Activated CD4-positive, alpha-beta T cell treated with anti-CD3 and anti-CD28 coated beads, Interleukin-2, amount 50 U/mL, for 48 hours (primary cell): ENCODE measurements around the gene NBPF26.
"Not testable (repeated sequence)": the region's sequence is repeated elsewhere in the genome, so short reads cannot be mapped to it uniquely, and the experiment has no call there.

ENCODE experiments used
- DNase-seq, 2 experiments: peaks; one replicate each; pipeline ENCODE4 v3.0.0-alpha.2; 2020

NBPF26 gene

DNA sequence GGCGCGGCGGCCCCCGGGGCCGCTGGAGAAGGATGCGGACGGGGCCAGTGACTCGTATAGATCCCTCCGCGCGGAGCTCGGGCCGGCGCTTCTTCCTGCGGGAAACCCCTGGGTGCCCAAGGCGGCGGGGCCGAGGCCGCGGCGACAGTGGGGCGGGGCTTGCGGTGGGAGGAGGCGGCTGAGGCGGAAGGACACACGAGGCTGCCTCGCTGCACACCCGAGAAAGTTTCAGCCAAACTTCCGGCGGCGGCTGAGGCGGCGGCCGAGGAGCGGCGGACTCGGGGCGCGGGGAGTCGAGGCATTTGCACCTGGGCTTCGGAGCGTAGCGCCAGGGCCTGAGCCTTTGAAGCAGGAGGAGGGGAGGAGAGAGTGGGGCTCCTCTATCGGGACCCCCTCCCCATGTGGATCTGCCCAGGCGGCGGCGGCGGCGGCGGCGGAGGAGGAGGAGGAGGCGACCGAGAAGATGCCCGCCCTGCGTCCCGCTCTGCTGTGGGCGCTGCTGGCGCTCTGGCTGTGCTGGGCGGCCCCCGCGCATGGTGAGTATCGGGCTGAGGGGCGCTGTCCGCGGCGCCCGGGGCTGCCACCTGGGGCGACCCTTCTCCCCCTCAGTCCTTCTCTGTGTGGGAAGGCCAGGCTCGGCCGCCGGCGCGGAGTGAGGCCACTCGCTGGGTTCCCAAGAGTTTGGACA, at the start of gene NBPF26:
Gene NBPF26 (plus strand): TSS at position 231 of the 688 bp plus-strand sequence.
- DNase-seq, result peak; percentile 75 to 83

DNA sequence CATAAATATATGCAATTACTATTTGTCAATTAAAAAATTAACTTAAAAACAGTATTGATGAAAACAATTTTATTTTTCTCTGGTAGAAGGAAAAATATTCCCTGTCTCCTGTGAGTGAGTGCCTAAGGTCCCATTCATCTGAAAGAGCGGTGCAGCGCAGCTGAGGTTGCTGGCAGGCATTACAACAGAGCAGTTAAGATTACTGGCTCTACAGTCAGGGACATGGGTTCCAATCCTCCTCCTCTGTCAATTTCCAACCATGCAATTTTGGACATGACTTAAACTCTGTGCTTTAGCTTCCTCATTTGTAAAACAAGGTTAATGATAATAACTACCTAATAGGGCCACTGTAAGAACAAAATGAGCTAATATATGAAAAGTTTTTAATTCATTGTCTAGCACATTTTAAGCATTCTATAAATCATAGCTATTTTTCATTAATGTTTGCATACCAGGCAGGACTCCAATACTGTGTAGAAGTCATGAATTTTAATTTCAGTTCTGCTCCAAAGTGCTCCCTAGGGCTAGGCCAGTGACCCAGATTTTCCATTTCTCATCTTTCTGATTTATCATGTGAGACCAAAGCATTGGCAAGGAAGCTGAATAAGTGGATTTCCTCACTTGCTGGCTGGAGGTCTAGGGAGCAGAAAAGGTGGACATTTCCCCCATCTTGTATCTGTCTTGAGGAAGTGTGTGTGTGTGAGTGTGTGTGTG, 43.5 kb upstream of the NBPF26 start:
- DNase-seq, result not testable (repeated sequence)

DNA sequence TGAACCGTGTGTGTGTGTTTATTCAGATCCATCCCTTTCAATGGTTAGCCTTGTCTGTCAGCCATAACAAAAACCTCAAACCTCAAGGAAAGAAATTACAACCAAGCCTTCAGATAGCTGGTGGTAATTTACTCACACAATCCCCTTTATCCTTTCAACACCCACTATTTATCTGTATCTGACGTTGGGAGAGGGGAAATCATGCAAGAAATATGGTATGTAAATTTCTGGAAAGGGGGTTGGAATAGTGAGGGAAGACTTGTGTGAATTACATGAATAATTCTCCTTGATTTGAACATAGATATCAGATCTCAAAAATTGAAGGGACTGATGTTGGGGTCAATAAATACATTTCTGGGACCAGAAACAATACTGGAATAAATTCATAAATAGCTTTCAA, 42.8 kb upstream of the NBPF26 start:
- DNase-seq, result not testable (repeated sequence)

DNA sequence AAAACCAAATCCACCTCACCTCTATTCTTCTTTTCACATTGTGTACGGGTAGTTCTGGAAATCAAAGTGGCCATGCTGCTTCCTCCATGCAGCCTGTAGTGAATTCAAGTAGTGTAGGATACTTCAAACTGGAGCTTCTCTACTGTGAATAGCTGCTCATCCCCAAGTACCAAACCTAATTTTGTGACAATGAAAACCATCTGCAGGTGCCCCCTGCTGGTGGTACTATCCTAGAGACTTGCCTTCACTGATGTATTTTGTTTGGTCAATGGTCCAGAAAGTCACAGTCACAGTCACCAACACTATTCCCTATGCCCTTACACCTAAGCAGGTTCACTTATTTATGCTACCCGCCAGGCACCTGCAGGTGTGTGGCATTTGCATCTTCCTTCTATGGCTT, 39.3 kb upstream of the NBPF26 start:
- not testable (repeated sequence) for DNase-seq

DNA sequence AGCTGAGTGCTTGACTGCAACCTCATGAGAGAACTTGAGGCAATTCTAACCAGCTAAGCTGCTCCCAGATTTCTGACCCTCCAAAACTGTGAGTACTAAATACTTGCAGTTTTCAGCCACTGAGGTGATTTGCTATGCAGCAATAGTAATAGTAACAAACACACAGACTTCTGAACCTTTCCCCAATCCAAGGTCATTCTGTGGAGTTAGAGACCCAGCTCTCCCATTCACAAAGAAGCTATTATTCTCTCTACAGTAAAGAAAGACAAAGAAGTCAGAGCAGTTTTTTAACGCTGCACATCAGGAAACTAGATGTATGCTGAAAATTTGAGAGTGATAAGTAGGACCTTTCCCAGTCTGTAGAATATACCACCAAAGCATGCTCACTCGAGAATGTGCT, 38.1 kb upstream of the NBPF26 start:
- DNase-seq, result not testable (repeated sequence)

DNA sequence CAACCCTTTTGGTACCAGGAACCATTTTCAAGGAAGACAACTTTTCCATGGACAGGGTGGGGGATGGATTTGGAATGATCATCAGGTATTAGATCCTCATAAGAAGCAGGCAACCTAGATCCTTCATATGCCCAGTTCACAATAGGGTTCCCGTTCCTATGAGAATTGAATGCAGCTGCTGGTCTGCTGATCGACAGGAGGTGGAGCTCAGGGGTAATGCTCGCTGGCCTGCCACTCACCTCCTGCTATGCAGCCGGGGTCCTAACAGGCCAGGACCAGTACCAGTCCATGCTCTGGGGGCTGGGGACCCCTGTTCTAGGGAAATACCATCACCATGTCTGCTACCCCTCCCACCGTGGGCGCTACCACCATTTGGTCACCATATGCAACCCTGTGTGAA, 36.5 kb upstream of the NBPF26 start:
- not testable (repeated sequence) for DNase-seq

DNA sequence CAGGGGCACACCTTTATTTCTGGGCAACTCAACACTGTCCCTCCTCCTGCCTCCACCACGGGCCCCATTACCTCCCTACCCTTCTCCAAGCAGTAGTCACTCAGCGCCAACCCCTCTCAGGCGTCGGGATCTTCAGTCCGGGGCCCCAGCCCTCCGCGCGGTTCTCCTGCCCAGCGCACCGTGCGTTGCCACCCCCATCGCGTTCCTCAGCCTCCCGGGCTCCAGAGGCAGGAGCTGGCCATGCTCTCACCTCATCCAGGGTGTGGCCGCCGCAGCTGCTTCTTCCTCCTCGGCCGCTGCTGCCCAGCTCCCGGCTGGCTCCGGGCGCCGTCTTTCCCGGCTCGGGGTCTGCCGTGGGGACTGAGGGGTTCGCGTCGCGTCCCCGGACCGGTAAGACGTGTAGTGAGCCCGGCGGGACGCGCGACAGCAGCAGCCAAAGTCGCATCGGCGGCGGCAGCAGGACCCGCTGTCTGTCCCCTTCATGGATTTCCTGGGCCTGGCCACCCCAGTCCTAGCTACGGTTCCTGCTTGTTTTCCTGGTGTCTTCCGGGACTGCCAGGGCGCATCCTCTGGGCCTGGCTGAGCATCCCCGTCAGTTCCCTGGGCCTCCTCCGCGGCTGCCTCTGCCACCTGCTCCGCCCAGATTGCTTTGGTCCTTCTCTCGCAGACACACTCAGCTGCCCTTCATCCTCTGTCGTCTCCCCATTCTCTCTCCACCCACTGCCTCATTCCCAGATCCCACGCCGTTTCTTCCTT, 22.8 kb upstream of the NBPF26 start:
- not testable (repeated sequence) for DNase-seq

DNA sequence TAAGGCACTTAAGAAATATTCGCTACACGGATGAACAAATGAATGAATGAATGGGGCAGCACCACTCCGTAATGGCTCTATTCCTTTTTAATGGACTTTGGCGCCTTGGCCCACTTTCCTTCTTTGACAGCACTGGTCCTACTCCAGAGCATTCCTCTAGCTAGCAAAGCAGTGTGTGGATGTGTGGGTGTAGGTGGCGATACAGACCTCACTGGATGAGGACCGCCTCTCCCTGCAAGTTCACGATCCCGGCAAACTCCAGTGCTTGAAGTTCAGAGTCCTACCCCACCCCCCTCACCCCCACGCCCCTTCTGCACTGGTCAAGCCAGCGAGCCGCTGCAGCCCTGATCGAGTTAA, 409 bp upstream of the NBPF26 start:
- not testable (repeated sequence) for DNase-seq

DNA sequence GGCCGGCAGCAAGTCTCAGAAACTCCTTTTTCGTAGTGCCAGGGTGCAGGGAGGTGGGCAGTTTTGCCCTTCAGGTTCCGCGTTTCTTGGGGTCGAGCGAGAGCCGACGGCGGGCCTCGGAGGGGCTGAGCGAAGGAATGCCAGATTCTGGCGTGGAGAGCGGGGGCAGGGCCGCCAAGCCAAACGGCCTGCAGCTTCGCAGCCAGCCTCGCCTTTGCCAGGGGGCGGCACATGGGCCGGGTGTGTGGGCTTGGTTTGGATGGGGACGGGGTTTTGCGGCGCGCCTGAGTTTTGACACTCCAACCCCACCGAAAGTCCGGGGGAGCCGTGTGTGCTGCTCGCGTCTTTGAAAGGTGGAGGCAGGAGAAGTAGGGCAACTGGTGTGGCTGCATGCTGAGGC, 762 bp downstream of the NBPF26 start:
- DNase-seq, result peak; percentile 7 to 32

DNA sequence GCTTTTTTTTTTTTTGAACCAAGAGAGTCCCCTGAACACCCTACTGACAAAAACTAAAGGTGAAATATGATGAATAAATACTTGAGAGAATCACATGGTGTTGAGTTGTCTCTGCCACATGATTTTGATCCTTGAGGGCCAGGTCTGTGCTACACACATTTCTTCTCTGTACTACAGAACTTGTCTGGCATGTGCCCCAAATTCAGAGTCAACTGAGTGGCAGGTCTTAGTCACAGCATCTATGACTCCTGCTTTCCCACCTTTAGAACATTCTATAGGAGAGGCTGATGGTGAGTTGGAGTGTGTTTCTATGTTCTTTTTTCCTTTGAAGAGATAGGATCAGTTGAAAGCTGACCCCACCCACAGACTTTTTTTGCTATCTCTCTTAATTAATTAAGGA, 5.1 kb downstream of the NBPF26 start:
- peak; percentile 17 to 31 for DNase-seq

DNA sequence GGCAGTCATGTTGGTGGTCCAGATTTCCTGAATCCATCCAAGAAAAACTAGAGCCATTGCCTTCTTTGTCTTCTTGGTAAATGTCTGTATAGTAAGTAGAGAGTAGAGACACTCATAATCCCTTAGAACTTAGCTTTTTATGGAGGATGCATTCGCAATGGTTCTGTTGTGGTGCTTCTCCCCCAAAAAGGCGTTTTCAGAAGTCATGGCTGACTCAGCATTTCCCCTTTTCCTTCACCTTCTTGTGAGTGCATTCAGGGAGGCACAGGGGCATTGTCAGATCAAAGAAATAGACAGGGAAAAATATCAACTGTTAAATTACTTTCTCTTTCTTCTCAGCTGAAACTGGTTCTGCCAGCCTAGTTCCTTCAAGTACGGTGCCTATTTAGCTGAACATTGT, 45.3 kb downstream of the NBPF26 start:
- not testable (repeated sequence) for DNase-seq

DNA sequence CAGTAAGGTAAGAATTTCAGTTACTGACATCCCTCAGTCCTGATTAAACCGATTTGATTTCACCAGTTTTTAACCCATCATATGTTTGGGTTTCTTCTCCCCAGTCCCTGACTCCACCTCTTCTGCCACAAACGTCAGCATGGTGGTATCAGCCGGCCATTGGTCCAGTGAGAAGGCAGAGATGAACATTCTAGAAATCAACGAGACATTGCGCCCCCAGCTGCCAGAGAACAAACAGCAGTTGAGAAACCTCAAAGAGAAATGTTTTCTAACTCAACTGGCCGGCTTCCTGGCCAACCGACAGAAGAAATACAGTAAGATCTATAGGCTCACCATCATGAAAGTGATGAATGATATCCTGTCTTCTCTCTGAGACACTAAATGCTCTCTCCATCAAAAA, 81.7 kb downstream of the NBPF26 start:
- peak; percentile 4 to 17 for DNase-seq

DNA sequence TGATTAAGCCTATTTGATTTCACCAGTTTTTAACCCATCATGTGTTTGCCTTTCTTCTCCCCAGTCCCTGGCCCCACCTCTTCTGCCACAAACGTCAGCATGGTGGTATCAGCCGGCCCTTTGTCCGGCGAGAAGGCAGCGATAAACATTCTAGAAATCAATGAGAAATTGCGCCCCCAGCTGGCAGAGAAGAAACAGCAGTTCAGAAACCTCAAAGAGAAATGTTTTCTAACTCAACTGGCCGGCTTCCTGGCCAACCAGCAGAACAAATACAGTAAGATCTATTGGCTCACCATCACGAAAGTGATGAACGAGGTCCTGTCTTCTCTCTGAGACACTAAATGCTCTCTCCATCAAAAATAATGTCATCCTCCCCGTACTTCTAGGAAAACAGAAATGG, 88.1 kb downstream of the NBPF26 start:
- DNase-seq, result peak; percentile 47 to 60

DNA sequence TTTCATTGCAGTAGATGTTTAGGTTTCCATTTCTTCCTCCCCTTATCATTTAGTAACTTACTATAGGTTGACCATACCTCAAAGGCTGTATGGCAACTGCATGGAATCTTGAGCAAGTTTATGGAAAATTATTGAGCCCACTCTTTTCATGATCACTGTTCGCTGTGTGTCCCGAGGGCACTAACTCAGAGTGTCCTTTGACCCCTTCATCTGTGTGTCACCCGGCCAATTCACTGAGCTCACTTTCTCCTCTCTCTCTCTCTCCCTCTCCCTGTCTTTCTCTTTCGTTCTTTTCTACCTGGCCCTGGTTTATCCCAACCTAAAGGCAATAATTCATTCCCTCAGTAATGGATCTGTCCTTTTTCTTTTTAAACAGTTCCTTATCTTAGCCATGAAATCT, 101.3 kb downstream of the NBPF26 start:
- DNase-seq, result not testable (repeated sequence)

DNA sequence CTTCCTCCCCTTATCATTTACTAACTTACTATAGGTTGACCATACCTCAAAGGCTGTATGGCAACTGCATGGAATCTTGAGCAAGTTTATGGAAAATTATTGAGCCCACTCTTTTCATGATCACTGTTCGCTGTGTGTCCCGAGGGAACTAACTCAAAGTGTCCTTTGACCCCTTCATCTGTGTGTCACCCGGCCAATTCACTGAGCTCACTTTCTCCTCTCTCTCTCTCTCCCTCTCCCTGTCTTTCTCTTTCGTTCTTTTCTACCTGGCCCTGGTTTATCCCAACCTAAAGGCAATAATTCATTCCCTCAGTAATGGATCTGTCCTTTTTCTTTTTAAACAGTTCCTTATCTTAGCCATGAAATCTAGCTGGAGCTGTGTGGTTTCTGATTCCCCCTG, 102.9 kb downstream of the NBPF26 start:
- not testable (repeated sequence) for DNase-seq

DNA sequence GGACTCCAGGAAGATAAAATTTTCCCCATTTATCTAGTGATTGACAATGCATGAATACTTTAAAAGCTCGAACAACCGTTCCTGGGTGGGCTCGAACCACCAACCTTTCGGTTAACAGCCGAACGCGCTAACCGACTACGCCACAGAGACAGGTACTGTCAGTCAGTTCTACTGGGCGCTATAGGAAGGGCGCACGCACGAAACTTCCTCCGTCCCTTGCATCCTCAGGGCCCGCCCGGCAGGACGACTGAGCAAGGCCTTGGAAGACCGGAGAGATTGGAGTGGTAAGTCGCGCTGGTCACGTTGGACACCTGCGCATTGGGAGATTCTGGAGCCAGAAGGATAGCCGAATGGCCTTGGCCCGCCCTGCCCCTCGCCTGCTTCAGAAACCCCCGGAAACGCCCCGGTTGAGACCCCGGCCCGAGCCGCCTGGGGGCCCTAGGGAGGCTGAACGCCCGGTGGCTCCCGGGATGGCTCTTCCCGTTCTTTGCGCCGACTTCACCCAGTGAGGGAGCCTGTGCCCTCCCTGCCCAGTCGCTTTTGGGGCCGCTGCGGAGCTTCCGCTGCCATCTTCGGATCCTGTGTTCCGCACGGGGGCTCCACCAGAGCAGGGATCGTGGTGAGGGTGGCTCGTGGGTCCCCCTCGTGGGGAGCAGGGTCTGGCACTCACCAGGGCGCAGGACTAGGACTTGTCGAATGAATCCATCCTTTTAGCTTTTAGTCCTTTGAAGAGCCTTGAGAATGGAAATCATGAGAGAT, 120.6 kb downstream of the NBPF26 start:
- DNase-seq, result peak; percentile 84 to 88

DNA sequence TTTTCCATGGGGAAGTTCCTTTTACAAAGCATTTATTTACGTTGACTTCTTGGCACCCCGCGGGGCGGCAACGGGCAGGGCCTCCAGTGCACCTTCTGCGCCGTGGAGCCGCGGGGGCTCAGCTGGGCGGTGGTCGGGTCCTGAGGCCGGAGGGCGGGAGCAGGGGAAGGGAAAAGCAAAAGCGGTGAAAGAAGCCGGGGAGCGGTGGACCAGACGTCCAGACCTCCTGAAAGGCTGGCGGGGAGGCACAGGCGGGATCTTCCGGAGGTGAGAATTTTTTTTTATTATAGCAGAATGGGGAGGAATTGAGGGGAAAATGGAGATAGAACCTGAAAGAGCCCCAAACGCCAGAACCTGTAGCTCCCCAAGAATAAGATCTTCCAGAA, 121.2 kb downstream of the NBPF26 start:
- DNase-seq, result not testable (repeated sequence)

DNA sequence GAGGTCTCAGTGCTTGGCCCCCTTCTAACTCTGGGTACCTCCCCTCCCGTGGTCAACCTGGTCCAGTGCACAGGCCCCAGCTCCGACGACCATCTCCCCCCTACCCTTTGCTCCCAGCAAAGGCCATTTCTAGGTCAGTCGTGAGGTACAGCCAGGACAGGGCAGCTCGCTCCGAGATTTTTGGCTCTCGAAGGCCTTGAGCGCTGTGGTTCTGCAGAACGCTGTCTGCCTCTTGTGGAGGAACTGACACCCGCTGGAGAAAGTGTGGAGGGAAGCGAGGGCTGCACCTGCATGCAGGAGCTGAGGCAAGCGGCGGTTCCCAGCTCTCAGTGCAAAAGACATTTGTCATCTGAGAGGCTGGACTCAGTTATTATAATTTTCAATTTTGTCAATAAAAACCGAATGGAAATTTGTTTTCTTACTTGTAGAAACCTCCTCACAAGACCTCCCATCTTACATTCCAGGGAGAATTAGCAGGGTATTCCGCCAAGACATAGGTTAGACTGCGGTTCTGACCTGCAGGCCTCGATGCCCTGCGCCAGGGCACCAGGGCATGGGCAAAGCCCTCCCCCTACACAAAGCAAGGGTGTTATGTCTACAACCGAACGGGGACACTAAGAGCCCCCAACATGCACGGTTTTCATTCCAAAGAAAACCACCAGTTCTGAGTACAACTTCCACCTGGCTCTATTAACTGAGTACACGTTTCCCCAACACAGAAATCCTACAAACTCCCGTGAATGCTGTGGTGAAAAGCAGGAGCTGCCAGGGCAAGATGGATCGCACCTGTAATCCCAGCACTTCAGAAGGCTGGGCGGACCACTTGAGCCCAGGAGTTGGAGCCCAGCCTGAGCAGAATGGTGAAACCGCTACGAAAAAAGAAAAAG, 125.9 kb downstream of the NBPF26 start:
- peak; percentile 41 to 47 for DNase-seq

DNA sequence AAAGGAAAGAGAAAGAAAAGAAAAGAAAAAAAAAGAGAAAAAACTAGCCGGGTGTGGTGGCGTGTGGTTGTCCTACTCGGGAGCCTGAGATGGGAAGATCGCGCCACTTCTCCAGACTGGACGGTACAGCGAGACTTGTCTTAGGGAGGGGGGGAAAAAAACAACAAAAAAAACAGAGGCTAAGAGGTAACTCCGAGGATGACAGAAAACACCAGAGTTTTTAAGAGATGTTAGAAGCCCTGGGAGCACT, 126.5 kb downstream of the NBPF26 start:
- not testable (repeated sequence) for DNase-seq

DNA sequence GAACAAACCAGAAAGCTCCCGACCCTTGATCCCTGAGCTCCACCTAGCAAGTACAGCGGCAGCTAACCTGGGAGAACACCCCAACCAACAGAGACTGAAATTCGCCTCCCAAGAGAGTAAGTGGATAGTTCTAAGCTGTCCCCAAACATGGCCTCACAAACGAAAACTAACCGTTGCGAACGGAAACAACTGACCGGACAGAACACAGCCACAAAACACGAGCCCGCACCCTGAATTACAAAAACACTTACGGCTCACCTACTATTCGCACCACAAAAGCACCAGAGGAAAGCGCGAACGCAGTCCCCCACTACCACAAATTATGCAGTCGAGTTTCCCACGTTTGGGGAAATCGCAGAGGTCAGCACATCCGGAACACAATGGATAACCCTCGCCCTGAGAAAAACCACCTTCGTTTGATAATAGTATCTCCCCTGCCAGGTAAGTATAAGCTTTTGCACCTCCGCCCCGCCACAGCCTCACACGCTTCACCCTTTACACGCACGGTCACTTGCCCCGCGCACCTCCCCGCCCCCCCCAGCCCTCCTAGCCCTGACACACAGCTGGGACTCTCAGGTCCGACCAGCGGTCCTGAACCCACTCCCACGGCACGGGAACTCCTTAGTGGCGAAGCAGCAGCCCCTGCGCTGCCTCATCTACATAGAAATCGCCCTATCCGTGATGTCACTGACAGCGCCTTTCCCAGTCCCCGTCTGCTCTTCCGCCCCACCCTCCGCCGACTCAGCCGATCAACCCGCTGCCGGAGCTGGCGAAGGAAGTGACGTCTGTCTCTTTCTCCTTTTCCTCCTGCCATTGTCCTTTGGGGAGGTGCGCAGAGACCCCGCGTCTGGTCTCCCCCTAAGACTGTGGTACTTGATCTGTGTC, 127.0 kb downstream of the NBPF26 start:
- peak; percentile 81 to 89 for DNase-seq

DNA sequence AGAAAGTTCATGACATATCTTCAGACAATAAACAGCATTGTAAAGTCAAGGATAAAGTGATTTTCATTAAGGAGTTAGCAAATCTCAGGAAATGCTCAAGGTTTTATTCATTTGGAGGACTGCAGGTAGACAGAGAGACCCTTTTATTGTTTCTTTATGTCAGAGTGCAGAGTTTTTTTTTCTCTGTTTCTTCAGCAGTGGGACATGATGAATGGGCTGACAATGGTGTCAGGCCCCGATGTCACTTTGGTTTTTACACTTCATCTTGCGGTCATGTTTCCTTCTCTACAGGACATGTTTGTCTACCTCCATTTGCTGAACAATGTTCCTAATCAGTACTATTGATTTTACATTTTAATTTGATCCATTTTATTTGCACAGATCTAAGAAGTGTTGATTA, 134.4 kb downstream of the NBPF26 start:
- not testable (repeated sequence) for DNase-seq
